SU-DHL-6 (cell line): ENCODE measurements around the gene MCTP1.

Source experiments
- EZH2phosphoT487 ChIP-seq: fragments of 200-600 bp; sonication (generic), shearing (Covaris generic); conservative IDR thresholded peaks from 2 replicates; pipeline ENCODE4 v1.6.1; 2018; ENCODE audit warnings: mild to moderate bottlenecking, antibody characterized with exemption, low read length, moderate library complexity, mixed read lengths
- TF ChIP-seq, protein P1 (sequence below): fragments of 200-600 bp; sonication (generic); IDR thresholded peaks from one replicate; pipeline ENCODE4 v1.5.1; 2017; ENCODE audit warnings: antibody characterized with exemption, mild to moderate bottlenecking, low read length, moderate library complexity; ENCODE audit not compliant: insufficient read depth, poor library complexity, severe bottlenecking

DNA sequence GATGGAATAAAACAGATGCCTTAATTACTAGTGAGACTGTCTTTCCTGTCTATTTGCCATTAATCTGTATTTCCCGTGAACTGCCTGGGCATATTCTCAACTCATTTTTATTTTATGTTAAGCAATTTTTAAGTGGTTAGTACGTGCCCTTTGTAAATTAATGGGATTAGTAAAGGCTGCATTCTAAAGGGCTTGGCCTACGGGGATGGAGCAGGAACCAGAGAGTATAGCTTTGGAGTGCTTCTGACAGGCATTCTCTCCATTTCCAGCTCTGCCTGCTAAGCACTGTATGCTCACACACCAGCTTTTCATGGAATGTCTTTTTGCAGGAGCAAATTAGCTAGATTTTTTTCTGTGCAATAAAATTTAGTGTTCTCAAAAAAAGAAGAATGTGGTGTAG, 241.2 kb downstream of the MCTP1 start:
- TF ChIP-seq, protein P1, sequence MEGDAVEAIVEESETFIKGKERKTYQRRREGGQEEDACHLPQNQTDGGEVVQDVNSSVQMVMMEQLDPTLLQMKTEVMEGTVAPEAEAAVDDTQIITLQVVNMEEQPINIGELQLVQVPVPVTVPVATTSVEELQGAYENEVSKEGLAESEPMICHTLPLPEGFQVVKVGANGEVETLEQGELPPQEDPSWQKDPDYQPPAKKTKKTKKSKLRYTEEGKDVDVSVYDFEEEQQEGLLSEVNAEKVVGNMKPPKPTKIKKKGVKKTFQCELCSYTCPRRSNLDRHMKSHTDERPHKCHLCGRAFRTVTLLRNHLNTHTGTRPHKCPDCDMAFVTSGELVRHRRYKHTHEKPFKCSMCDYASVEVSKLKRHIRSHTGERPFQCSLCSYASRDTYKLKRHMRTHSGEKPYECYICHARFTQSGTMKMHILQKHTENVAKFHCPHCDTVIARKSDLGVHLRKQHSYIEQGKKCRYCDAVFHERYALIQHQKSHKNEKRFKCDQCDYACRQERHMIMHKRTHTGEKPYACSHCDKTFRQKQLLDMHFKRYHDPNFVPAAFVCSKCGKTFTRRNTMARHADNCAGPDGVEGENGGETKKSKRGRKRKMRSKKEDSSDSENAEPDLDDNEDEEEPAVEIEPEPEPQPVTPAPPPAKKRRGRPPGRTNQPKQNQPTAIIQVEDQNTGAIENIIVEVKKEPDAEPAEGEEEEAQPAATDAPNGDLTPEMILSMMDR = no peak
- no peak for TF ChIP-seq EZH2phosphoT487
